Lower lobe of right lung (tissue), 2 donors: ENCODE measurements around the gene CLCN3. TPM values are rescaled to one million over a fixed set of nuclear protein-coding genes. Genes with fewer than 3 reads are reported as not detected.

Experiments
- ATAC-seq, 2 donors: fragments of 200-7000 bp; cut with Tn5 transposase; one replicate each; pipeline ENCODE4 v1.9.1; 2020 to 2022; ENCODE audit warnings: mild to moderate bottlenecking in 2 of 2, moderate library complexity in 2 of 2
- DNase-seq: peaks from one replicate; pipeline ENCODE4 v3.0.0-alpha.2; 2020
- H3K27ac ChIP-seq: fragments of 200-600 bp; one replicate; pipeline ENCODE4 v1.8.0; 2022
- H3K27me3 ChIP-seq: fragments of 200-600 bp; one replicate; pipeline ENCODE4 v1.8.0; 2022; ENCODE audit warnings: low read depth
- H3K36me3 ChIP-seq: fragments of 200-600 bp; one replicate; pipeline ENCODE4 v1.8.0; 2022; ENCODE audit warnings: mild to moderate bottlenecking
- H3K4me1 ChIP-seq: fragments of 200-600 bp; one replicate; pipeline ENCODE4 v1.8.0; 2022
- H3K4me3 ChIP-seq: fragments of 200-600 bp; one replicate; pipeline ENCODE4 v1.8.0; 2022; ENCODE audit warnings: mild to moderate bottlenecking
- H3K9me3 ChIP-seq: fragments of 200-600 bp; one replicate; pipeline ENCODE4 v1.8.0; 2022
- CTCF ChIP-seq: fragments of 200-600 bp; IDR thresholded peaks from one replicate; pipeline ENCODE4 v1.8.0; 2022; ENCODE audit warnings: antibody characterized with exemption, mild to moderate bottlenecking
- intact Hi-C: fragments of 100-400 bp; cut with DNase I; formaldehyde crosslinking; loops from one replicate; pipeline ENCODE4 v1.11.0; 2022
- total RNA-seq: library from RNA; stranded (reverse); fragmentation: NEBNext Ultra II Directional; extraction: Animal tissue kit (Norgen Biotek cat#: 25700); gene quantifications from one replicate; pipeline ENCODE4 v1.2.1, GENCODE V29; 2021
- donor health status: DM: no; HTN: yes; CAD: no; lungs with severe emphysema.

CLCN3 gene
- total RNA-seq, 1 donor from 2014 or later: 41.8 TPM

GRCh38 chr4:169689681-169690080 lies 69.3 kb downstream of the CLCN3 start:
- no peak for ATAC-seq
- peaks cover 41% of the 10 kb centered on the region for H3K36me3 ChIP-seq
- H3K4me3 ChIP-seq: no peak overlapping the region
- TF ChIP-seq CTCF: no peak
- H3K27ac ChIP-seq: no peak overlapping the region
- intact Hi-C loops: no loop called here
- no peaks in the 10 kb centered on the region for H3K4me1 ChIP-seq
- no peak for DNase-seq
- H3K9me3 ChIP-seq: no peaks in the 10 kb centered on the region
- no peaks in the 10 kb centered on the region for H3K27me3 ChIP-seq

- no peak for TF ChIP-seq CTCF
- no peak for DNase-seq
- H3K9me3 ChIP-seq: no peaks in the 10 kb centered on the region
- no peaks in the 10 kb centered on the region for H3K4me1 ChIP-seq
- H3K36me3 ChIP-seq: peaks cover 41% of the 10 kb centered on the region
- H3K4me3 ChIP-seq: no peak overlapping the region
- intact Hi-C loops: no loop called here
- ATAC-seq: no peak
- H3K27me3 ChIP-seq: no peaks in the 10 kb centered on the region
- no peak overlapping the region for H3K27ac ChIP-seq
These were observed 70.4 kb downstream of the CLCN3 start for GRCh38 chr4:169690787-169691186.

- TF ChIP-seq CTCF: no peak
- DNase-seq (no peak), ATAC-seq (no peak)
- Histone ChIP-seq H3K27ac (no peak overlapping the region), H3K4me1 (no peaks in the 10 kb centered on the region), H3K9me3 (no peaks in the 10 kb centered on the region), H3K36me3 (peaks cover 34% of the 10 kb centered on the region), H3K4me3 (no peak overlapping the region), H3K27me3 (no peaks in the 10 kb centered on the region)
- intact Hi-C loops: no loop called here
These were observed 78.0 kb downstream of the CLCN3 start for GRCh38 chr4:169698331-169698730.

GRCh38 chr4:169707958-169708643 lies 87.7 kb downstream of the CLCN3 start:
- no peaks in the 10 kb centered on the region for H3K4me1 ChIP-seq
- H3K27me3 ChIP-seq: no peaks in the 10 kb centered on the region
- intact Hi-C loops: no loop called here
- TF ChIP-seq CTCF: no peak
- H3K9me3 ChIP-seq: no peaks in the 10 kb centered on the region
- no peak for DNase-seq
- no peak for ATAC-seq
- no peak overlapping the region for H3K27ac ChIP-seq
- no peak overlapping the region for H3K4me3 ChIP-seq
- peaks cover 37% of the 10 kb centered on the region for H3K36me3 ChIP-seq

GRCh38 chr4:169715826-169716225 lies 95.4 kb downstream of the CLCN3 start:
- no peak for TF ChIP-seq CTCF

More at GRCh38 chr4:169715826-169716225, 95.4 kb downstream of the CLCN3 start:
- ATAC-seq: no peak
- Histone ChIP-seq H3K9me3 (no peaks in the 10 kb centered on the region), H3K27ac (no peak overlapping the region), H3K36me3 (peaks cover 68% of the 10 kb centered on the region), H3K4me1 (no peaks in the 10 kb centered on the region), H3K4me3 (no peak overlapping the region), H3K27me3 (no peaks in the 10 kb centered on the region)
- DNase-seq: no peak
- intact Hi-C loops: no loop called here
